Suppressor macrophage treated with lipopolysaccharide for 1 hour (primary cell): Measurements from ENCODE around the gene PSME3.

Experiments
- DNase-seq, 3 donors: peaks; one replicate each; pipeline ENCODE4 v3.0.0-alpha.2; 2020 to 2022

Gene PSME3, protein sequence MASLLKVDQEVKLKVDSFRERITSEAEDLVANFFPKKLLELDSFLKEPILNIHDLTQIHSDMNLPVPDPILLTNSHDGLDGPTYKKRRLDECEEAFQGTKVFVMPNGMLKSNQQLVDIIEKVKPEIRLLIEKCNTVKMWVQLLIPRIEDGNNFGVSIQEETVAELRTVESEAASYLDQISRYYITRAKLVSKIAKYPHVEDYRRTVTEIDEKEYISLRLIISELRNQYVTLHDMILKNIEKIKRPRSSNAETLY

DNA sequence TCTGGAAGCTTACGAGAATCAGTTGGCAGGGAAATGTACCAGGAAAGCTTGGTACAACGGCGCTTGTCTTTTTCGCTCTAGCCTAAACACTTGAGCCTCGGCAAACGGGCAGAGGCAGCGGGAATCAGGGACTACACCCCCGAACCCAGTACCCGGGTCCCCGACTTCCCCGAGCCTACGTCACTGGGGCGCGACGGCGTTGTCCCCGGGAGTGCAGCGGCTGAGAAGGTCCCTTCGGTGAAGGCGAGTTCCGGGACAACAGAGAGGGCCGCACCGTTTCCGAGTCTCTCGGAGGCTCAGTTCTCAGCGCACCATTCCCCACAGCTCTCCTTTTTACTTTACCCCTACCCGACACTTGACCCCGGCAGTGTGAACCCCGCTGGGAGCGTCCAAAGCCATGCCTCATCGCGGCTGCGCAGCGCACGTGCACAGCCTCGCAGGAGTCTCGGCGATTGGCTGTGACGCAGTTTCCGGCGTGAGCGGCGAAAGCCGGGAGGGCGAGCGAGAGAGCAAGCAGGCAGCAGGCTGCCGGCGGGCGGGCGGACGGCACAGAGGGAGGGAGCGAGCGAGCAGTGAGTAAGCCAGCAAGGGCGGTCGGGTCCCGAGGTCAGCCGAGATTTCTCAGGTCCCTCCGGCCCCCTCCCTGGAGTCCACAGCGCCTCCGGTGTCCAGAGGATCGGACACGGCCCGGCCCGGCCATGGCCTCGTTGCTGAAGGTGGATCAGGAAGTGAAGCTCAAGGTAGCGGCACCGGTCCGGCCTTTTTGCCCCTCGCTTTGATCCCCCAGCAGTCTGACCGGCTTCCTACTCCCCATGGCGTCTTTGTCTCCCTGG, at the start of gene PSME3:
PSME3 (plus strand) TSS at position 464 of the 833 bp plus-strand sequence; CDS start at position 699, 235 bp downstream.
- DNase-seq: peak; percentile 95 to 96 (median 96)

DNA sequence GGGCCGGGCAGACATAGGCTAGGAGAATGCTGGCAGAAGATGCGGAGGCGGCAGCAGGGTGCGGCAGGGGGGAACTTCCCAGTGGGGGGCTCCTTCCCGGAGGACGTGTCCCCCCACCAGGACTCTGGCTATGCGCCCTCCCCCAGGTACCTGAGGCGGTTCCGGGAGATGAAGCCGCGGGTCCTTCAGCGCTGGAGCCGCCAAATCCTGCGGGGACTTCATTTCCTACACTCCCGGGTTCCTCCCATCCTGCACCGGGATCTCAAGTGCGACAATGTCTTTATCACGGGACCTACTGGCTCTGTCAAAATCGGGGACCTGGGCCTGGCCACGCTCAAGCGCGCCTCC, 49.4 kb upstream of the PSME3 start:
- no peak for DNase-seq

DNA sequence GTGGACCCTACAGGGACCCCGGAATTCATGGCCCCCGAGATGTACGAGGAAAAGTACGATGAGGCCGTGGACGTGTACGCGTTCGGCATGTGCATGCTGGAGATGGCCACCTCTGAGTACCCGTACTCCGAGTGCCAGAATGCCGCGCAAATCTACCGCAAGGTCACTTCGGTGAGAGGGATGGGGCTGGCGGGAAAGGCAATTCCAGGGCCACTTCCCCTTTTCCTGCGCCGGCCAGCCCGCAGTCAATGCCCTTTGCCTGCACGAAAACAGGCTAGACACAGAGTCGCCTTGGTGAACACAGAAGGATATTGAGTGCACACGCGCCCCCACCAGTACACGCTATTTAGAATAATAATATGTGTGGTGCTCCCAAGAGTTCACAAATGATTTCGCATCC, 48.8 kb upstream of the PSME3 start:
- peak; percentile 34 to 72 (median 50) for DNase-seq

DNA sequence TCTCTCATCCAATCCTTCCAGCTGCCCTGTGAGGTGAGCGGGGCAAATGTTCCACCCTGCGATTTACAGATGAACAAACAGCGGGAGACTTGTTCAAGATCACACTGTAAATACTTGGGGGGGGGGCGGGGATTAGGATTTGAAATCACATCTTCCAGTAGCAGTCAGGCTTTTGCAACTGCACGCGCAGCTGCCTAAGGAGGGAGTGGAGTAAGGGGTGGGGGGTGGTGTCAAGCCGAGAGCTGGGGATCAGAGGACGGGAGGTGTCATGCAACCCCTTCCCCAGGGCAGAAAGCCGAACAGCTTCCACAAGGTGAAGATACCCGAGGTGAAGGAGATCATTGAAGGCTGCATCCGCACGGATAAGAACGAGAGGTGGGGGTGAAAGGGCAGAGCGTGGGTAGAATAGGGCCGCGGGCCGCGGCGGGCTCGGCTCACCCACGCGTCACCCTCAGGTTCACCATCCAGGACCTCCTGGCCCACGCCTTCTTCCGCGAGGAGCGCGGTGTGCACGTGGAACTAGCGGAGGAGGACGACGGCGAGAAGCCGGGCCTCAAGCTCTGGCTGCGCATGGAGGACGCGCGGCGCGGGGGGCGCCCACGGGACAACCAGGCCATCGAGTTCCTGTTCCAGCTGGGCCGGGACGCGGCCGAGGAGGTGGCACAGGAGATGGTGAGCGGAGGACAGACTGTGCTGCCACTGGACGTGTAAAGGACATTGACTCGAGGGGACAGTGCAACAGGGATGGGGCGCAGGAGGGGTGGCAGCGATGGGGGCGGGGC, 48.2 kb upstream of the PSME3 start:
- peak in 2 of 3 donors; percentile 27 to 60 for DNase-seq

DNA sequence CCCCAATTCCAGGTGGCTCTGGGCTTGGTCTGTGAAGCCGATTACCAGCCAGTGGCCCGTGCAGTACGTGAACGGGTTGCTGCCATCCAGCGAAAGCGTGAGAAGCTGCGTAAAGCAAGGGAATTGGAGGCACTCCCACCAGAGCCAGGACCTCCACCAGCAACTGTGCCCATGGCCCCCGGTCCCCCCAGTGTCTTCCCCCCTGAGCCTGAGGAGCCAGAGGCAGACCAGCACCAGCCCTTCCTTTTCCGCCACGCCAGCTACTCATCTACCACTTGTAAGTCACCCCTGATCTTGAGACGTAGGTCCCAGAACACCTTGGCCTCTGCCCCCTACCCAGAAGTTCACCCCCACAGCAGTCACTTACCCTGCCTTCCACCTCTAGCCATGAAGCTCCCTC, 45.9 kb upstream of the PSME3 start:
- no peak for DNase-seq

DNA sequence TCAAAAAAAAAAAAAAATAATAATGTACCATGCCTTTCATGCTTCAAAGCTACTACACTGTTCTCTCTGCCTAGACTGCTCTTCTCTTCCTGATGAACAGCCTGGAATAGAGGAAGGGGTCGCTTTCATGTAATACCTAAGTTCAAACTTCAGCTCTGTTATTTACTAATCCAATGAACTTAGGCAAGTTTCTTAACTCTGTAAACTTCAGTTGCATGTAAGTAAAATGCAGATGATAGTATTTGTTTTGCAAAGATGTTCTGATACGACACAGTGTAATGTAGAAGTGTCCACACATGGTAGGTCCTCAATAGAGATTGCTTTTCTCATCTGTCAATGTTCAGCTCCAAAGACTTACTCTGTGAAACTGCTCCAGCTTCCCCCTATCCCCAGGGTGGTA, 41.2 kb upstream of the PSME3 start:
- DNase-seq: no peak

DNA sequence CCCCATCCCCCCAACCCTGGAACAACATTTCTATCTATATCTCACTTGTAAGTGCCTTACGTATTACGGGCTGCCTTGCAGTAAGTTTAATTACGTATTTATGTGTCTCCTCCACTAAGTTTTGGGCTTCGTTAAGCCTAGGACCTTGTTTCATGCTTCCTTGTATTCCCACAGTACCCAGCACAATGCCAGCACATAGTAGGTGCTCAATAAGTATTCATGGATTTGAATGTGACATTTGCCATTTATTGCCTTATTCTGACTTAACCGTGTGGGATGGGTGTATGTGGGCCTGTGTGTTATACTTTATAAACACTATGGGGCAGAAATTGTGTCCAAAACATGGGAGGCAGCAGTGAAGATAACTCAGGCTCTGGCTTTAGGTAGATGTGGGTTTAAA, 40.7 kb upstream of the PSME3 start:
- DNase-seq: no peak

DNA sequence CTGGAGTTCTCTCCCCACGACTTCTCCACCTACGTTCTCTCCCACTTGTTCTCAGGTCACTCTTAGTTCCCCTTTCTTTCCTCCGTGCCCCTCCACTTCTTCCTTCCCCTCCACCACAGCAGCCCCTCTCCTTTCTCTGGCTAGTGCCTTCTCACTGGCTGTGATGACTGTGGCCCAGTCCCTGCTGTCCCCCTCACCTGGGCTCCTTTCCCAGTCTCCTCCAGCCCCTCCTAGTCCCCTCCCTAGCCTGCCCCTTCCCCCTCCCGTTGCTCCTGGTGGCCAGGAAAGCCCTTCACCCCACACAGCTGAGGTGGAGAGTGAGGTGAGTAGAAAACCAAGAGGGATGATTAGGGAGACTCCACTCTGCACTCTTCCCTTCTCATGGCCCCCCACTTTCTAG, 38.1 kb upstream of the PSME3 start:
- no peak for DNase-seq

DNA sequence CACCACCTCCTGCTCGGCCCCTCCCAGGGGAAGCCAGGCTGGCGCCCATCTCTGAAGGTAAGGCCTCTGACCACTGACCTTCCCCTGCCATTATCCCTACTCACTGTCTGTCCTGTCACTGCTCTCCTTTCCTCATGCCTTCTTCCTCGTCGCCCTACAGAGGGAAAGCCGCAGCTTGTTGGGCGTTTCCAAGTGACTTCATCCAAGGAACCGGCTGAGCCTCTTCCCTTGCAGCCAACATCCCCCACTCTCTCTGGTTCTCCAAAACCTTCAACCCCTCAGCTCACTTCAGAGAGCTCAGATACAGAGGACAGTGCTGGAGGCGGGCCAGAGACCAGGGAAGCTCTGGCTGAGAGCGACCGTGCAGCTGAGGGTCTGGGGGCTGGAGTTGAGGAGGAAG, 37.7 kb upstream of the PSME3 start:
- DNase-seq: peak in 1 of 3 donors; percentile 35

DNA sequence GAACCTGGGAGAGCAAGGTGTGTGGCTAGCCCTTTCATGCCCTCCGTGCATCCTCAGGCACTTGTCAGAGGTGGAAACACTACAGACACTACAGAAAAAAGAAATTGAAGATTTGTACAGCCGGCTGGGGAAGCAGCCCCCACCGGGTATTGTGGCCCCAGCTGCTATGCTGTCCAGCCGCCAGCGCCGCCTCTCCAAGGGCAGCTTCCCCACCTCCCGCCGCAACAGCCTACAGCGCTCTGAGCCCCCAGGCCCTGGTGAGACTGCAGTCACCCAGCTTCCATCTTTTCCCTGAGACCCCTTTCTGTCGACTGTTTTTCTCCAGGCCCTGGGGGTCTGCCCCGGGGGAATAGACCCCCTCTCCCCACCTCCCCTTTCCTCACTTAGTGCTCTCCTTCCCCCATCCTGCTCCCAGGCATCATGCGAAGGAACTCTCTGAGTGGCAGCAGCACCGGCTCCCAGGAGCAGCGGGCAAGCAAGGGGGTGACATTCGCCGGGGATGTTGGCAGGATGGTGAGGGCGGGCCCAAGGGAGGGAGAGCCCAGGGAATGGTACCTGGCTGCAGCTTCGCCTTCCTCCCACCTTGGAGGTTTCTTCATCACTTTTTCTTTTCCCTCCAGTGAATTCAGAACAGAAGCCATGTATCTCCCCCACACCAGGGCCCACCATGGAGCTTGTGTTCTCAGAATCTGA, 37.0 kb upstream of the PSME3 start:
- no peak for DNase-seq

DNA sequence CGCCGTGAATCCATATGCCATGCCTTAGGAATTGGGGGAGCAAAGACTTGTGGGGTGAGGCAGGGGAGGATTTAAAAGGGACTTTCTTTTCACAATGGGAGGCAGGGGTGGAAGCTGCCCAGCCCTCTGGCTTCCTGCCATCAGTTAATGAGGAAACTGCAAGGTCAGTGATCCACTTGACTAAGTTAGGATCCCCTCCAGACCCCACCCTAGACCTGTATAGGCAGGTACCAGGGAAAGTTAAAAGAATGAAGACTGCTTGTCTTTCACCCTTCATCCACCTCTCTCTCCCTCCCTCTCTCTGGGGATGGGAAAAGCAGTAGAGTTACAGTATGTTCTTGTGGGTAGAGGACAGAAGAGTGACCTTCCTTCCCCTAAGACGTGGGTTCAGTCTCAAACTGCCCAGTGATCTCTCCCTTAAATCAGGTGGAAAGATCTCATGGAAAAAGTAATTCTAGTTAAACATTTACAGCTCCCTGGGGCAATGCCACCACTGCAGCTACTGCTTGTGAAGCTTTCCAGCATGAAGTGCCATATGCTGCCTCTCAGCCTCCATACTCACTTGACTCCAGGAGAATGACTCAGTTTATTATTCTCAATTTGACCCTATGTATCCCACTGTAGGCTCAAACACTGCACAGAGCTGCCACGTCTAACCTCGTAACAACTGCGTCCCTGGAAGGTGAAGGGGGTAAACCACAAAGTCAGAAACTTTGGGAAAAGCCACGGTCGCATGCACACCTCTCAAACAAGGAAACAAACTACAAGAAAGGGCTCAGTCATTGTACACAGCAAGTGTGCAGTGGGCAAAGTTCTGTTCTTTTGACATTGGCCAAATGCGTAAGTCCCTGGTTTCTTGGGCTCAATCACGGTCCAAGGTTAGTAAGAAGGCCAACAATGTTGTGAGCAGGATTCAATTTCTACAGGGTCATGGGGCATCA, 35.9 kb upstream of the PSME3 start:
- DNase-seq: no peak

DNA sequence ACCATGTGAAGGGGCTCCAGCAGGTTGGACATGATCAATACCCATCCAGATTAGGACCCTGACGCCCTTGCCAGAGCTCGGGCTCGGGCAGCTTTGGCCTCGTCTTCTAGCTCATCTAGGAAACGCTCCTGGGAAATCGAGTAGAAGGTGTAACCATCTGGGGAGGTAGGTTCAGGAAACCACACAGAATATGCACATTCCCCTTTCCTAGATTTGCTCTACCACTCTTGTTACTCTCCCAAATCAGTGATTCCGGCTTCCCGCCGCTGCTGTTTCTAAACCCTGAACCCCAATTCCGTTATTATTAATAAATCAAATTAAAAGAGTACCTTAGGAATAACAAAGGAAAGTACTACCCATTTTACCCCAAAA, 35.2 kb upstream of the PSME3 start:
- DNase-seq: no peak

DNA sequence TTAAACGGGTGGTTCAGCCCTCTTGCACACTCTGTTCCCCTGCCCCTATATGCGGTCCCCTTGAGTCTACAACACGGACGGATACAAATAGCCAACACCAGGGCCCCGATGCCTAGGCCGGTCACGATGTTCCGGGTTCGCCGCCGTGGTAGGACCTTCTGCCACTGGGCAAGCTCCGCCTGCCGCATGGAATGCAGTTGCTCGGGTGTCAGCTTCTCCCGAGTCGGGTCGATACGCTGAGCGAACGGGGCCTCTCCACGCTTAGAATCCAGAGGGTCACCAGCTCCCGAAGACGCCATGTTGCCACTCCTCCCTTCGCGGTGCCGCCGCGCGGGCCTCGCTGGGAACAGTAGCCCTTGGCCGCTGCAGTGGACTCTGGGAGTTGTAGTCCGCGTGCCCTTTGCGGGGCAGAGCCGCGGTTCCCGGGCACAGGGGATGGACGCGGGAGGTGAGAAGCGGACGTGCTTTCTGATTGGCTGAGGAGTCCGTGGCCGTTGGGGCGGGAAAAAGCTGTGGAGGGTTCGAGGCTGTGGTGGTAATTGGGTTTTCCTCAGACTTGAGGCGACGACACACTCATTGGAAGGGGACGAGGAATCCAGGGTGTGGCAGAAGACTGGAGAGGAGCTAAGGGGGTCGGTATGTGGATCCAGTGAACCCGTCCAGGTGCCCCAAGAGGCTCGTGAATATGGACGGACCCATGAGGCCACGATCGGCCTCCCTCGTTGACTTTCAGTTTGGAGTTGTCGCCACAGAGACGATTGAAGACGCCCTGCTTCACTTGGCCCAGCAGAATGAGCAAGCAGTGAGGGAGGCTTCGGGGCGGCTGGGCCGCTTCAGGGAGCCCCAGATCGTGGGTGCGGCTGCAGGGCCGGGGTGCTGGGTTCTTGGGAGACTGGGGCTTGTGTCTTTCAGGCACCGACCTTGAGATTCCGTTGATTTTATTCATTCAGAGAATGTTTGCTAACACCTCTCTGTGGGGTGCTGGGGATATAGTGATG, 34.5 kb upstream of the PSME3 start, which contains the start of the genes CNTD1 and COA3:
CNTD1 (plus strand) TSS at position 479 of the 998 bp plus-strand sequence; CDS start at position 686, 207 bp downstream.
COA3 (minus strand) TSS at position 322 of the 998 bp plus-strand sequence; CDS start at position 299, 23 bp downstream.
- DNase-seq: peak; percentile 84 to 93 (median 88)

DNA sequence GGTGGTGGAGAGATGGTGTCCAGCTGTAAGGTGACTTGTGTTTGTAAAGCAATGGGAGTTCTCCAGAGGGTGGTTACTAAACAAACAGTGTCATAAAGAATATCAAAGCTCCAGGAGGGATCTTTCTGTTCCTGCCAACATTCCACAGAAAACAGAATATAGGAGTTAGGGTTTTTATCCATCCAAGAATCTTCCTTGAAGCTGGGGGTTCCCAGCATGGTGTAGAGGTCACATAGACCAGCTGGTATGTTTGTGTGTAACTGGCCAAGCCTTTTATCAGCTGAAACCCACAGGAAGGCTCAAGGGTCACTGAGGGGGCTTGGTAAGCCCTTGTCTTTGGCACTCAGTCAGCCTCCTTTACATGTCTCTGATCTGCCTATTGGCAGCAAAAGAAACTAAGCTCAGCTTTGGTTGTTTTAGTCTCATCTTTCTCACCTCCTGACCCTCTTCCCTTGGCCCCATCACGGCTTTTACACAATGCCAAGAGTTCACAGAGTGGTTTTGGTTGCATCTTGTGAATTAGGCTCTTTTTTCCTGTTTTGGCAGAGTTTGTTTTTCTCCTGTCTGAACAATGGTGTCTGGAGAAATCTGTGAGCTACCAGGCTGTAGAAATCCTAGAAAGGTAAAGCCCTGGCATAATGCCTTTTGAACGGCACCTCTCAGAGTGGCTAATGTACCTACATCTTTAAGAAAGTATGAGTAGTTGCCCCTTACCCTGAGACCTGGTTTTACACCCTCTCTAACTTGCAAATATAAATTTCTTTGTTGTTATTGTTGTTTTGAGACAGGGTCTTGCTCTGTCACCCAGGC, 29.9 kb upstream of the PSME3 start:
- no peak for DNase-seq

DNA sequence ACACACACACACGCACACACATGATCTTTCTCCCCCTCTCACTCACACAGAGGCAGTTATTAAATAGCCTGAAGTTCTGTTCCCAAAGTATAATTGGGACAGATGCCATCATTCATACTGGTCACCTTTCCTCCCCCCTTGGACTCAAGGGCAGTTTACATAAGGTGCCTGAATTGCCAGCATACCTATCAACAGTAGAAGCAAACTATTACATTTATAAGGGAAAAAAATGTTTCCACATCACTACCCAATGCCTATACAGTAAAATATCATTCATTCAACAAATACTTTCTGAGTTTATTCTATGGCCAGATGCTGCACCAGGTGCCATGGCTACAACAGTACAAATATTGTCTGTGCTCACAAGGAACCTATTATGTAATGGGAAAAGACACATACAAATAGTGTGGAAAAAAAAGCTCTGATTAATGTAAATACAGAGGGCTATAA, 28.3 kb upstream of the PSME3 start:
- DNase-seq: no peak

DNA sequence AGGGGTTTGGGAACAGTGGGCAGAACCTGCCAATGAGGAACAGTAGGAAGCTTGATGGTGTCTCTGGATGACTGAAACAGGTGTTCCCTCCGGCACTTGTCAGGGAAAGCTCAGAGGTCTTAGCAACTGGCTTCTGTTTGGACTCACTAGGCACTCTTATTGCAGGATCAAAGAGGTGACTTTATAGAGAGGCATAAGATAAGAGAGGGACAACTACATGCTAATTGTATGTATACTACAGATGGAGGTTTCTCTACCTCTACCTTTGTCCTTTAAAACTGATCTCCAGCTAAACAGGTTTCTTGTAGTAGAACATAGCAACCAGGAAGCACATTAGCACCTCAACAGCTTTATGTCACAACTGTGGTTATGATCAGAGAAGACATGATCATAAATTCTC, 26.9 kb upstream of the PSME3 start:
- no peak for DNase-seq

DNA sequence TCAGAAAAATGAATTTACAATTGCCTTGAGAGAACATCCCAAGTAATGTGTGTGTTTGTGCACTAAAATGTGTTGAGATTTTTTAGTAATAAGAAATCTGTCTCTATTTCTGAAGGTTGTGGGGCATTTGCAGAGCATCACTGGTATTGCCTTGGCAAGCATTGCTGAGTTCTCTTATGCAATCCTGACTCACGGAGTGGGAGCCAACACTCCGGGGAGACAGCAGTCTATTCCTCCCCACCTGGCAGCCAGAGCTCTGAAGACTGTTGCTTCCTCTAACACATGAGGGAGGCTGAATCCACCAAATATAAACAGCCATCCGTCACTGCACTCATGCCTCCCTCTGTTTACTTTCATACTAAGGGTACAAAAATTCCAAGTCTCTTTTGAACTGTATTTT, 23.9 kb upstream of the PSME3 start:
- no peak for DNase-seq

DNA sequence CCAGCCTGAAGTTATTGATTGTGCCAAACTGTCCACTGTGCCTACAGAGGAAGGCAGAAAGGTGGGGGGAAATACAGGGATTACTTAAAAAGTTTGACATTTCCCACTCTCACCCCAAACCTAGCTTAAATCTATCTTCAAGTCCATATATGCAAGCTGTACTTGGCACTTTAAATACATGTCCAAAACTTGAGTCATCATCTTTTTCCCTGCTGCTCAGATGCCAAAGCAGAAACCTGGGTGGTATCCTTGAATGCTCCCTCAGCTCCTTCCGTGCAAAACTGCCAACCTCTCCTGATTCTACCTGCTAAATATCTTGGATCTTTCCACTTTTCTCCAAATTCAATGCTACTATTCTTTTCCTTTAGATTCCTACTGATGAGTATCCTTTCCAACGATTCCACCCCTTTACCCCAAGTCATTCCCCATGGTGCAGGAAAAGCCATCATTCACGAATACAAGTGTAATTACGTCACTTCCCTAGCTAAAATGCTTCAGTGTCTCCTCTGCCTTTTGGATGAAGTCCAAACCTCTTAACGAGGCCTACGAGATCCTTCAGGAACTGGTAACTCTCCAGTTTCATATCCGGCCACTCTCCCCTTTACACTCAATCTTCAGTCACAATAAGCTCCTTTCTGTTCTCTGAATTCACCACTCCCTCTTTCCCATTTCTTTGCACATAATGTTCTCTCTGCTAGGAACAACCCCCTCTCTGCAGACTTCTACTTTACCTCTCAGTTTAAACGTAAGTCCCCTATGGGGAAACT, 18.4 kb upstream of the PSME3 start:
- no peak for DNase-seq

DNA sequence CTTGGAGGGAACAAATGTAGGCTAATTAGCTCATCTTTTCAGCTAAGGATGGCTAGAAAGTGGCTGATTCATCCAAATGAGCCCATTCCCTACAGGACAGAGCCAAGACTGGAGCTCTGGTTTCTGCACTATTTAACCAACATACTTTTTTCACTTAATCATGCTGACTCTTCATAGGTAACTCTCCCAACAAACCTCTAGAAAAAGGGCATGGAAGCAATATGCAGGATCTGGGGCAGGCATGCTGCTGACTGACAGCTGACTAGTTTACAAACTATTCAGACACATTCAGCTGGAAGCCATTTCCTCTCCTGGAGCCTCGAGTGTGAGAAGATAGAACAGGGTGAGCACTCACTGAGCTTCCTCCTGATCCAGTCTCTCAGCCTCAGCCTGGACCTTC, 15.3 kb upstream of the PSME3 start:
- DNase-seq: no peak
